Measurements from ENCODE around the gene ARHGAP44. TPM values are rescaled to one million over a fixed set of nuclear protein-coding genes. Genes with fewer than 3 reads are reported as not detected.

Gene ARHGAP44
- total and polyA plus RNA-seq, 2 of the 13 experiments (the other 11 are each of a cell fraction or from before 2014, with no cell fraction given), result 0.79 to 3.1 TPM

DNA sequence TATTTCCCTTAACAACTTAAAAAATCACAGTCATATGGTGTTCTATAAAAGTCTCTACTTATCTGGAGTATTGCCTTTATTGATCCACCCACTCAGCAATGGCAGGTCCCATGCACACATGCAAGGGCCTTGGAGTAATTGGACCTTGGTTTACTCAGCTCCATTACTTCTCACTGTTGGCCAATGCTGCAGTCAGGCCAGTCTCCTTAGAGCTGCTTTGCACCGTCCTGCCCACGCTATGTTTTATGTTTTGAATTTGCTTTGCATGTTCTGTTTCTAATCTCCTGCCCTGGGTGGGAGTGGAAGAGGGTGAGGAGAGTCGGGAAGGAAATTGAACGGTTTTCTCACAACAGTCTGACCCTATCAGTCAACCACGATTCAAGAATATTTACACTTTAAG, 23.6 kb downstream of the ARHGAP44 start:
- BruUV-seq (replicated peaks), result no TSS peak
- Histone ChIP-seq H3K36me3 (replicated peaks in 1 of 2; ENCODE audit: control insufficient read depth in 1 of 2, insufficient read depth in 2 of 2, low read length in 2 of 2) (no peaks in the 10 kb centered on the region), H3K79me2 (ENCODE audit: insufficient read depth, low read length) (no peaks in the 10 kb centered on the region), H3K27me3 (ENCODE audit: control insufficient read depth in 1 of 2, insufficient read depth in 2 of 2, low read length in 2 of 2) (no peaks in the 10 kb centered on the region), H3K27ac (ENCODE audit: extremely low read length, insufficient read depth, low read length) (no peak overlapping the region), H3K4me3 (replicated peaks in 1 of 3; ENCODE audit: insufficient read depth in 1 of 3, low read depth in 2 of 3, low read length in 3 of 3) (no peak overlapping the region), H3K9me3 (ENCODE audit: low read length) (peaks cover 27% of the 10 kb centered on the region), H3K4me1 (ENCODE audit: insufficient read depth, low read length) (no peaks in the 10 kb centered on the region), H2AFZ (ENCODE audit: low read length) (no peak overlapping the region), H4K20me1 (ENCODE audit: insufficient read depth, low read length) (no peaks in the 10 kb centered on the region), H3K4me2 (ENCODE audit: low read depth, low read length) (no peak overlapping the region), H3K9ac (ENCODE audit: insufficient read depth, low read depth, low read length) (no peak overlapping the region)
- ChIA-PET CTCF (ENCODE audit: low intra/inter-chr PET ratio, low total read pairs) (no interaction called here), POLR2A (no interaction called here)
- in situ Hi-C loops (cut with HindIII; ENCODE audit: extremely low pct_ligation_motif_present, low pct_unique_long_range_greater_than_20kb), result no loop called here
- ATAC-seq (no peak), FAIRE-seq (no peak), DNase-seq (ENCODE audit: low spot score) (no peak)
- TF ChIP-seq NKX3-1 (CRISPR knock-in tag; IDR thresholded peaks at IDR 0.05), result no peak
- intact Hi-C loops (cut with micrococcal nuclease; ENCODE audit: unreplicated experiment), result no loop called here
- WGBS (ENCODE audit: low lambda C conversion rate), result 42% methylated on average over 5 of the region's 5 CpGs

DNA sequence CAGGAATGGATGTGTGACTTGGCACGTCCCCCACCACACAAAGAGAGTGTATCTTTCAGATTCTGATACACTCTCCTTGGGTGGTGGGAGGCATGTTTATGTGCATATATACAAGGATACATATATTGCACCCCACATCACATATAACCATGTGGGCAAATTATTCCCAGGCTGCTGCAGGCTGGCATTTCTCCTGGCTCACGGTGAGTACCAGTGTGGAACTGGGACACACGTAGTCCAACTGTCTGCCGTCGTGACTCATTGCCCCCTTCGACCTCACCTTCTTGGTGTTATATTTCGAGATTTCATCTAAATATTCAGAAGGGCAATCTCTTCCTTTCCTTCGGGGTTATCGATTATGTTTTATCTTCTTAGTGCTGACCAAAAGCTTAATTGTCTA, 24.4 kb downstream of the ARHGAP44 start:
- no peaks in the 10 kb centered on the region for H3K27me3 ChIP-seq (ENCODE audit: control insufficient read depth in 1 of 2, insufficient read depth in 2 of 2, low read length in 2 of 2)
- WGBS (ENCODE audit: low lambda C conversion rate), result 64% methylated on average over 9 of the region's 9 CpGs
- no peak for ATAC-seq
- H3K79me2 ChIP-seq (ENCODE audit: insufficient read depth, low read length), result no peaks in the 10 kb centered on the region
- no peak overlapping the region for H3K27ac ChIP-seq (ENCODE audit: extremely low read length, insufficient read depth, low read length)
- H3K9ac ChIP-seq (ENCODE audit: insufficient read depth, low read depth, low read length), result no peak overlapping the region
- H3K4me1 ChIP-seq (ENCODE audit: insufficient read depth, low read length), result no peaks in the 10 kb centered on the region
- intact Hi-C loops (cut with micrococcal nuclease; ENCODE audit: unreplicated experiment) (no loop called here), in situ Hi-C loops (cut with HindIII; ENCODE audit: extremely low pct_ligation_motif_present, low pct_unique_long_range_greater_than_20kb) (no loop called here)
- ChIA-PET POLR2A (no interaction called here), CTCF (ENCODE audit: low intra/inter-chr PET ratio, low total read pairs) (no interaction called here)
- no peaks in the 10 kb centered on the region for H4K20me1 ChIP-seq (ENCODE audit: insufficient read depth, low read length)
- H3K36me3 ChIP-seq (replicated peaks in 1 of 2; ENCODE audit: control insufficient read depth in 1 of 2, insufficient read depth in 2 of 2, low read length in 2 of 2), result no peaks in the 10 kb centered on the region
- DNase-seq (ENCODE audit: low spot score), result no peak
- TF ChIP-seq, protein P1, sequence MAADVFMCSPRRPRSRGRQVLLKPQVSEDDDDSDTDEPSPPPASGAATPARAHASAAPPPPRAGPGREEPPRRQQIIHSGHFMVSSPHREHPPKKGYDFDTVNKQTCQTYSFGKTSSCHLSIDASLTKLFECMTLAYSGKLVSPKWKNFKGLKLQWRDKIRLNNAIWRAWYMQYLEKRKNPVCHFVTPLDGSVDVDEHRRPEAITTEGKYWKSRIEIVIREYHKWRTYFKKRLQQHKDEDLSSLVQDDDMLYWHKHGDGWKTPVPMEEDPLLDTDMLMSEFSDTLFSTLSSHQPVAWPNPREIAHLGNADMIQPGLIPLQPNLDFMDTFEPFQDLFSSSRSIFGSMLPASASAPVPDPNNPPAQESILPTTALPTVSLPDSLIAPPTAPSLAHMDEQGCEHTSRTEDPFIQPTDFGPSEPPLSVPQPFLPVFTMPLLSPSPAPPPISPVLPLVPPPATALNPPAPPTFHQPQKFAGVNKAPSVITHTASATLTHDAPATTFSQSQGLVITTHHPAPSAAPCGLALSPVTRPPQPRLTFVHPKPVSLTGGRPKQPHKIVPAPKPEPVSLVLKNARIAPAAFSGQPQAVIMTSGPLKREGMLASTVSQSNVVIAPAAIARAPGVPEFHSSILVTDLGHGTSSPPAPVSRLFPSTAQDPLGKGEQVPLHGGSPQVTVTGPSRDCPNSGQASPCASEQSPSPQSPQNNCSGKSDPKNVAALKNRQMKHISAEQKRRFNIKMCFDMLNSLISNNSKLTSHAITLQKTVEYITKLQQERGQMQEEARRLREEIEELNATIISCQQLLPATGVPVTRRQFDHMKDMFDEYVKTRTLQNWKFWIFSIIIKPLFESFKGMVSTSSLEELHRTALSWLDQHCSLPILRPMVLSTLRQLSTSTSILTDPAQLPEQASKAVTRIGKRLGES (CRISPR knock-in tag; IDR thresholded peaks at IDR 0.05; ENCODE audit: borderline replicate concordance), result no peak
- no peak overlapping the region for H2AFZ ChIP-seq (ENCODE audit: low read length)
- no TSS peak for BruUV-seq (replicated peaks)
- no peak for FAIRE-seq
- no peak overlapping the region for H3K4me3 ChIP-seq (replicated peaks in 1 of 3; ENCODE audit: insufficient read depth in 1 of 3, low read depth in 2 of 3, low read length in 3 of 3)
- peaks cover 27% of the 10 kb centered on the region for H3K9me3 ChIP-seq (ENCODE audit: low read length)
- H3K4me2 ChIP-seq (ENCODE audit: low read depth, low read length), result no peak overlapping the region

All from HepG2 (cell line).